Kidney (tissue), 14 donors: ENCODE measurements around the gene SLC5A10. TPM values are rescaled to one million over a fixed set of nuclear protein-coding genes. Genes with fewer than 3 reads are reported as not detected.
A peak's percentile ranks its signal among the peaks of the same experiment; 100 is the strongest.

Experiments used
- DNase-seq, 5 donors: peaks; one replicate each; pipeline ENCODE4 v3.0.0-alpha.2; 2013 to 2020
- FAIRE-seq: peaks from 2 replicates; lab custom pipeline; 2012; peaks lifted over from hg19 to GRCh38; lab: Jason Lieb, UNC
- H3K27ac ChIP-seq, 2 donors: one replicate each; pipeline ENCODE4 v1.7.0; 2013; ENCODE audit warnings: low read depth in 2 of 2, low read length in 2 of 2, inconsistent platforms in 1 of 2
- H3K27me3 ChIP-seq: one replicate; pipeline ENCODE4 v1.7.1; 2013; ENCODE audit warnings: low read length, inconsistent platforms; ENCODE audit not compliant: control insufficient read depth, insufficient read depth
- H3K36me3 ChIP-seq, 3 donors: one replicate each; pipeline versions ENCODE4 v1.7.0 to v1.7.1; 2013; ENCODE audit warnings: low read length in 3 of 3, control low read depth in 1 of 3, inconsistent platforms in 1 of 3; ENCODE audit not compliant: insufficient read depth in 3 of 3, control insufficient read depth in 2 of 3
- H3K4me1 ChIP-seq, 3 donors: one replicate each; pipeline versions ENCODE4 v1.7.0 to v1.7.1; 2013; ENCODE audit warnings: low read length in 3 of 3, inconsistent platforms in 1 of 3, low read depth in 1 of 3; ENCODE audit not compliant: control insufficient read depth in 2 of 3, insufficient read depth in 2 of 3
- H3K4me3 ChIP-seq, 3 donors: one replicate each; pipeline versions ENCODE4 v1.7.0 to v1.8.1; 2013; ENCODE audit warnings: low read length in 3 of 3, control low read depth in 1 of 3, inconsistent platforms in 1 of 3
- H3K9ac ChIP-seq, 3 donors: one replicate each; pipeline versions ENCODE4 v1.7.0 to v1.7.1; 2013; ENCODE audit warnings: low read length in 3 of 3, control low read depth in 1 of 3, inconsistent platforms in 1 of 3
- H3K9me3 ChIP-seq, 3 donors: one replicate each; pipeline versions ENCODE4 v1.7.0 to v1.7.1; 2013; ENCODE audit warnings: low read length in 3 of 3, control low read depth in 1 of 3, inconsistent platforms in 1 of 3; ENCODE audit not compliant: control insufficient read depth in 2 of 3, insufficient read depth in 1 of 3
- intact Hi-C: fragments of 100-400 bp; cut with DNase I; formaldehyde crosslinking; loops from one replicate; pipeline ENCODE4 v1.11.1; 2022
- polyA plus RNA-seq: library from polyadenylated mRNA; stranded (reverse); fragments of 350-450 nt; fragmentation: Illumina TruSeq; extraction: RNeasy Lipid Tissue Mini Kit (QIAGEN cat#74804); gene quantifications from one replicate; pipeline ENCODE4 v1.2.3, GENCODE V29; 2014; ENCODE audit warnings: low read depth, low replicate concordance; ENCODE audit not compliant: insufficient read depth
- total RNA-seq: library from RNA; stranded (reverse); fragmentation: NEBNext Ultra II Directional; extraction: Animal tissue kit (Norgen Biotek cat#: 25700); gene quantifications from one replicate; pipeline ENCODE4 v1.2.1, GENCODE V29; 2021
- TF ChIP-seq, protein P1 (sequence below): IDR thresholded peaks from 3 replicates; pipeline ENCODE4 v1.5.1; 2012; ENCODE audit warnings: mild to moderate bottlenecking, moderate library complexity, borderline replicate concordance; ENCODE audit not compliant: insufficient read depth; ENCODE audit errors: extremely low read depth
- donor health status: control.
- donor health status: control.
- donor health status: control.
- donor health status: control.
- donor health status: control.
- donor health status: DM: yes; HTN: yes; CAD: no.
- donor health status: Normal renal cell carcinoma (clear cell type).

The SLC5A10 gene
- total and polyA plus RNA-seq, 2 donors from 2014 or later, result 9.7 to 16.5 TPM

DNA sequence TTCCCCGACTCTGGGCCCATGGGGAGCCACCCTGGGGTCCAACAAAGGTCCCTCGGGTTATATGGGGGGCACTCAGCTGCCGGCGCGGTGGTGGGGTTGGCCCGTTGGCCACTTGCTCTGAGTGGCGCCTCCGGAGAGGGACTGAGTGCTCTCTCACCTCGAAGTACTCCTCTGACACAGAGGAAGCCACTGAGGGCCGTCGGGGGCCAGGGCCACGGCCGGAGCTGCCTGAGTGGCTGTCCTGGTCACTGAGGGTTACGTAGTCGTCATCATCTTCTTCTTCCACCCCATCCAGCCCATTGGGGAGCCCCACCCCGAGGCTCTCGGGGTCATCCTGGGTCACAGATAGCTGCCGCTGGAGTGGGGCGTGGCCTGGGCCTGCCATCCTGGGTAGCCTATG, 25.7 kb downstream of the SLC5A10 start:
- no peak overlapping the region for H3K27ac ChIP-seq
- intact Hi-C loops, result no loop called here
- no peak for FAIRE-seq
- peaks cover 0 to 2% (median 0%) of the 10 kb centered on the region in 3 donors for H3K36me3 ChIP-seq
- DNase-seq, result no peak
- no peaks in the 10 kb centered on the region for H3K9me3 ChIP-seq
- no peak overlapping the region for H3K4me3 ChIP-seq
- no peak overlapping the region for H3K9ac ChIP-seq
- no peaks in the 10 kb centered on the region for H3K27me3 ChIP-seq
- H3K4me1 ChIP-seq, result peaks cover 0 to 11% (median 8%) of the 10 kb centered on the region in 3 donors
- TF ChIP-seq, protein P1, sequence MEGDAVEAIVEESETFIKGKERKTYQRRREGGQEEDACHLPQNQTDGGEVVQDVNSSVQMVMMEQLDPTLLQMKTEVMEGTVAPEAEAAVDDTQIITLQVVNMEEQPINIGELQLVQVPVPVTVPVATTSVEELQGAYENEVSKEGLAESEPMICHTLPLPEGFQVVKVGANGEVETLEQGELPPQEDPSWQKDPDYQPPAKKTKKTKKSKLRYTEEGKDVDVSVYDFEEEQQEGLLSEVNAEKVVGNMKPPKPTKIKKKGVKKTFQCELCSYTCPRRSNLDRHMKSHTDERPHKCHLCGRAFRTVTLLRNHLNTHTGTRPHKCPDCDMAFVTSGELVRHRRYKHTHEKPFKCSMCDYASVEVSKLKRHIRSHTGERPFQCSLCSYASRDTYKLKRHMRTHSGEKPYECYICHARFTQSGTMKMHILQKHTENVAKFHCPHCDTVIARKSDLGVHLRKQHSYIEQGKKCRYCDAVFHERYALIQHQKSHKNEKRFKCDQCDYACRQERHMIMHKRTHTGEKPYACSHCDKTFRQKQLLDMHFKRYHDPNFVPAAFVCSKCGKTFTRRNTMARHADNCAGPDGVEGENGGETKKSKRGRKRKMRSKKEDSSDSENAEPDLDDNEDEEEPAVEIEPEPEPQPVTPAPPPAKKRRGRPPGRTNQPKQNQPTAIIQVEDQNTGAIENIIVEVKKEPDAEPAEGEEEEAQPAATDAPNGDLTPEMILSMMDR, result no peak

DNA sequence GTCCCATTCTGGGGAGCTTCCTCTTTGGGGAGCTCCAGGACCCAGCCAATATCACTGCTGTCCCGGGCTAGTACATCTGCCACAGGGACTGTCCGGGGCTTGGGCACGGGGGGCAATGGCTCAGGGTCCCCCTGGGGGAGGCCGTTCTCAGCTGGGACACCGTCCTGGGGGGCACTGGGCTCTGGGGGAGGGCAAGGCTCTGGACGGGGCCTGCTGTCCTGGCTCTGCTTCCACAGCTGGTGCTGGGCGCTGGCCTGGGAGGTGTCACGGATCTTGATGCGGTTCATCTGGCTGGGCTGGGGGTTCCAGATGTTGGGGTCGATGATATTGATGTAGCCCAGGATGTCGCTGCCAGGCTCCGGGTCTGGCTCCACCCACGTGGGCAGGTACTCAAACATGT, 26.1 kb downstream of the SLC5A10 start:
- Histone ChIP-seq H3K4me1 (peaks cover 0 to 11% (median 8%) of the 10 kb centered on the region in 3 donors), H3K4me3 (no peak overlapping the region), H3K27ac (no peak overlapping the region), H3K9me3 (no peaks in the 10 kb centered on the region), H3K27me3 (no peaks in the 10 kb centered on the region), H3K36me3 (peaks cover 0 to 2% (median 0%) of the 10 kb centered on the region in 3 donors), H3K9ac (no peak overlapping the region)
- TF ChIP-seq, protein P1, result no peak
- intact Hi-C loops, result no loop called here
- FAIRE-seq, result no peak
- DNase-seq, result no peak

DNA sequence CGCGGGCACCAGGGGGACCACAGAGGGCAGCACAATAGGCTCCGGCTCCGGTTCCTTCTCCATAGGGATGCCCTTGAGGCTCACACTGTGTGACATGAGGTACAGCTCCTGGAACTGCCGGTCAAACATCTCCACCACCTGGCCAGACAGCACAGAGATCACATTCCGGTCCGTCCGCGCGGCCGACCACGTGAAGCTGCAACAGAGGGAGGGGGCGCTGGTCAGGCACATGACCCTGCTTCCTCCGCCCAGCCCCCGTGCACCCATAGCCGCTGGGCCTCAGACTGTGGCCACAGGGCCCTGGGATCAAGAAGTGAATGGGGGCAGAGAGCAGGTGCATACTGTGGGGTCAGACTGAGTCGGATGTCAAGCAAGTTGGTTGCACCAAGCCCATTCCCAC, 26.7 kb downstream of the SLC5A10 start:
- H3K36me3 ChIP-seq, result peaks cover 0 to 2% (median 0%) of the 10 kb centered on the region in 3 donors
- H3K9me3 ChIP-seq, result no peaks in the 10 kb centered on the region
- no peak for DNase-seq
- H3K4me3 ChIP-seq, result no peak overlapping the region
- H3K4me1 ChIP-seq, result peaks cover 0 to 11% (median 8%) of the 10 kb centered on the region in 3 donors
- H3K27me3 ChIP-seq, result no peaks in the 10 kb centered on the region
- intact Hi-C loops, result no loop called here
- no peak overlapping the region for H3K9ac ChIP-seq
- TF ChIP-seq, protein P1, result no peak
- FAIRE-seq, result no peak
- H3K27ac ChIP-seq, result peak overlapping the region in 1 of 2 donors; percentile 55
